ENCODE data around the gene DGKI. TPM values are rescaled to one million over a fixed set of nuclear protein-coding genes. Genes with fewer than 3 reads are reported as not detected.

Gene DGKI
- total and polyA plus RNA-seq, 8 donors, result under 0.01 to 5.1 (median 0.20) TPM; not detected in 3

DNA sequence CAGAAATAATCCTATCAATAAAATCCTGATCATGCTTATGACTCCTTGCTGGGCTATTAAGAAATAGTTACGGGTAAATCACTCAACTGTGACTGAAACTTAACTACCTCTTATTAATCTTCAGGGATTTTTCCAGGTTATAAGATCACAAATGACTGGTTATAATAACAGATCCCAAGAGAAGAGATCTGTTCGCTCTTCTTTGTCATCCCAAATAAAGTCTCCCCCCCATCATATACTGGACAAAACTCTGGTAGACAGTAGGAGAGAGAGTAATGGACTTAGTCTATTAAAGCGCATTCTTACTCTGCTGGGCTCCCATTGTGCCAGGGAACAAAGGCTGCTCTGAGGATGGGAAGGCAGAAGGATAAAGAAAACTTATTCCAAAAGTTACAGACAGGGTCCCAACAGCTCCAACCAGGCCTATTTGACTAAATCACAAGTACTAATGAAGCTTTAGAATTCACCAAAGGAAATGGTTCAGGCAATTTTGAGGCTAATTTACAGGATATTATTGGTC, 233.7 kb downstream of the DGKI start:
- Histone ChIP-seq H3K9me3 (no peaks in the 10 kb centered on the region), H3K27ac (no peak overlapping the region), H3K27me3 (no peaks in the 10 kb centered on the region), H3K4me3 (no peak overlapping the region), H3K36me3 (no peaks in the 10 kb centered on the region), H3K4me1 (no peaks in the 10 kb centered on the region)
- intact Hi-C loops (cut with DNase I; ENCODE audit: low total_unique reads), result no loop called here
- 87 to 95% (median 89%) methylated on average over 3 of the region's 3 CpGs for WGBS, 5 donors
- no peak for DNase-seq
- TF ChIP-seq POLR2AphosphoS5 (IDR thresholded peaks at IDR 0.05) (no peak), EP300 (IDR thresholded peaks at IDR 0.05) (no peak), POLR2A (IDR thresholded peaks at IDR 0.05) (no peak)
- TF ChIP-seq, protein P1, sequence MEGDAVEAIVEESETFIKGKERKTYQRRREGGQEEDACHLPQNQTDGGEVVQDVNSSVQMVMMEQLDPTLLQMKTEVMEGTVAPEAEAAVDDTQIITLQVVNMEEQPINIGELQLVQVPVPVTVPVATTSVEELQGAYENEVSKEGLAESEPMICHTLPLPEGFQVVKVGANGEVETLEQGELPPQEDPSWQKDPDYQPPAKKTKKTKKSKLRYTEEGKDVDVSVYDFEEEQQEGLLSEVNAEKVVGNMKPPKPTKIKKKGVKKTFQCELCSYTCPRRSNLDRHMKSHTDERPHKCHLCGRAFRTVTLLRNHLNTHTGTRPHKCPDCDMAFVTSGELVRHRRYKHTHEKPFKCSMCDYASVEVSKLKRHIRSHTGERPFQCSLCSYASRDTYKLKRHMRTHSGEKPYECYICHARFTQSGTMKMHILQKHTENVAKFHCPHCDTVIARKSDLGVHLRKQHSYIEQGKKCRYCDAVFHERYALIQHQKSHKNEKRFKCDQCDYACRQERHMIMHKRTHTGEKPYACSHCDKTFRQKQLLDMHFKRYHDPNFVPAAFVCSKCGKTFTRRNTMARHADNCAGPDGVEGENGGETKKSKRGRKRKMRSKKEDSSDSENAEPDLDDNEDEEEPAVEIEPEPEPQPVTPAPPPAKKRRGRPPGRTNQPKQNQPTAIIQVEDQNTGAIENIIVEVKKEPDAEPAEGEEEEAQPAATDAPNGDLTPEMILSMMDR (IDR thresholded peaks at IDR 0.05), result no peak

DNA sequence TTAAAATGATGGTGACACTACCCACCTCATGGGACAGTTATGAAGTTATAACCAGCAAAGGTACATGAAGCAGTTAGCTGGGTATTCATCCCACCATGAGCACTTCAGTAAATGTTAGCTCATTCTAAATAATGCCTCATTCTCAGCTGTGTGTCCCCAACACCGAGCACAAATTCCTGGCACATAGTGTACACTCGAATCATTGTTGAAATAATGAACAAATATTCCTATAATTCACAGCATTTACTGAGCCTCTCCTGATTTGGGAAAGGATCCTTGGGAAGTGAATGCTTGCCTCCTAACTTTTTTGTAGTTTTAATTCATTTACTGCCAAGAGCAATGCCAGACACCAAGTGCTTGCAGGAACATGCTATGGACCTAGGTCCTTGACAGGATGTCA, 235.2 kb downstream of the DGKI start:
- no peak for DNase-seq
- no peak overlapping the region for H3K4me3 ChIP-seq
- no peak overlapping the region for H3K27ac ChIP-seq
- H3K4me1 ChIP-seq, result no peaks in the 10 kb centered on the region
- WGBS, 5 donors, result 69 to 76% (median 73%) methylated on average over 2 of the region's 2 CpGs
- no peaks in the 10 kb centered on the region for H3K9me3 ChIP-seq
- H3K36me3 ChIP-seq, result no peaks in the 10 kb centered on the region
- no peak for TF ChIP-seq POLR2A (IDR thresholded peaks at IDR 0.05)
- no peak for TF ChIP-seq EP300 (IDR thresholded peaks at IDR 0.05)
- no peak for TF ChIP-seq POLR2AphosphoS5 (IDR thresholded peaks at IDR 0.05)
- TF ChIP-seq, protein P1 (IDR thresholded peaks at IDR 0.05), result no peak
- no peaks in the 10 kb centered on the region for H3K27me3 ChIP-seq
- intact Hi-C loops (cut with DNase I; ENCODE audit: low total_unique reads), result no loop called here

DNA sequence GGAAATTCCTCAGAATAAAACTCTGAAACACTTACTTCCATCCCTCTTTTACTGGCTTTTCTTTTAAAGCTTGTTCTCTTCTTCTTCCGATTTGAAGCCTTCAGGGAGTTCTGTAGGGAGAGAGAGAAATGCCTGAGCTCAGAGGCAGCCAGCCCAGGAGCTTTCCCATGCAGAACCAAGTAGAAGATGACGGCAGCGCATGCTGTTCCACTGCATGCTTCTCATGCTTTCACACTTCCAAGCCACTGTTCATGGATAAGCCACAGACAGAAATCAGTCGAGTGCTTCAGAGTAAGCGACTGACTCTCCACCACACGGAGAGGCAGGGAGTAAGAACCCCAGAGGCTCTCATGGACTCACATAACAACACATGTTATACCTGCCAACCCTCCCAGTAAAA, 237.3 kb downstream of the DGKI start:
- 74 to 87% (median 84%) methylated on average over 6 of the region's 6 CpGs for WGBS, 5 donors
- TF ChIP-seq POLR2AphosphoS5 (IDR thresholded peaks at IDR 0.05) (no peak), POLR2A (IDR thresholded peaks at IDR 0.05) (no peak), EP300 (IDR thresholded peaks at IDR 0.05) (no peak)
- TF ChIP-seq, protein P1 (IDR thresholded peaks at IDR 0.05), result no peak
- DNase-seq, result no peak

DNA sequence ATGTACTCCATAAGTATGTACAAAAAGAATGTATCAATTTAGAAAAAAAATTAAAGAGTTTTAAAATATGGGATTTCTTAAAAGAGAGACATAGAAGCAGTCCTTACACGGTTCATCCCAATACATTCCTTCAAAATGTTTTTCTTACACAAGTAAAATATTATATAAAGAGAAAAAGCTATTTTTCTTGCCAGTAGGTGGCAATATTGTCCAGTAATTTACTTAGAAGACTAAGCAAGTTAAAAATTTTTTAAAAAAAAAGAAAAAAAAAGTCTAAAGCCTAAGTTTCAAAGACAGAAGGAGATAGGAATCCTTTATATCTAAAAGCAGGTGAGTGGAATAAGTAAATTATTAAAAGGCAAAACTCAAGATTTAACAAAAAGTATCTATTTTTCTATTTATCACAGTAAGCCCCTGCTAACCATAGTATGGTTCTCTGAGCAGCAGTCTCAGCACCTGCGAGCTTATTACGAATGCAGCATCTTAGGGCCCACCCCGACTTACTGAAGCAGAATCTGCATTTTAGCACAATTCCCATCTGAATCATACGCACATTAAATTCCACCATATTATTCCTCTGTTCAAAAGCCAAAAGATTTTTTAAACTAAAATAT, 240.6 kb downstream of the DGKI start:
- Histone ChIP-seq H3K4me3 (no peak overlapping the region), H3K27me3 (no peaks in the 10 kb centered on the region), H3K9me3 (no peaks in the 10 kb centered on the region), H3K36me3 (no peaks in the 10 kb centered on the region), H3K4me1 (no peaks in the 10 kb centered on the region), H3K27ac (no peak overlapping the region)
- WGBS, 5 donors, result 59 to 68% (median 63%) methylated on average over 5 of the region's 5 CpGs
- peak in 1 of 2 donors; percentile 70 for DNase-seq
- intact Hi-C loops (cut with DNase I; ENCODE audit: low total_unique reads), result no loop called here
- TF ChIP-seq, protein P1 (IDR thresholded peaks at IDR 0.05), result peak in 3 of 7 experiments; percentile 9 to 48 (median 30)
- no peak for TF ChIP-seq POLR2AphosphoS5 (IDR thresholded peaks at IDR 0.05)

More for the DNA sequence above, 237.3 kb downstream of the DGKI start:
- no peaks in the 10 kb centered on the region for H3K4me1 ChIP-seq
- no peaks in the 10 kb centered on the region for H3K36me3 ChIP-seq
- no peak overlapping the region for H3K27ac ChIP-seq
- no peak overlapping the region for H3K4me3 ChIP-seq
- no peaks in the 10 kb centered on the region for H3K9me3 ChIP-seq
- H3K27me3 ChIP-seq, result no peaks in the 10 kb centered on the region
- intact Hi-C loops (cut with DNase I; ENCODE audit: low total_unique reads), result no loop called here

Measured in stomach (tissue), 9 donors.